A549 (cell line): ENCODE data around the gene PDE10A.

Experiments used
- CTCF ChIP-seq: fragments of >200 bp; sonication (Bioruptor Twin); formaldehyde crosslinking; IDR thresholded peaks from 3 replicates; pipeline ENCODE4 v1.5.1; 2016
- USF2 ChIP-seq: fragments of 450-650 bp; IDR thresholded peaks from 2 replicates; pipeline ENCODE4 v1.6.1; 2014; ENCODE audit warnings: antibody characterized with exemption

- TF ChIP-seq CTCF (no peak), USF2 (no peak)
Observed at GRCh38 chr6:165325609-165326008, 337.4 kb downstream of the PDE10A start.
